Fibroblast of pulmonary artery (primary cell): ENCODE data around the gene ITM2B.
"Not testable (repeated sequence)": the region's sequence is repeated elsewhere in the genome, so short reads cannot be mapped to it uniquely, and the experiment has no call there.

Experiments
- DNase-seq: peaks from one replicate; pipeline ENCODE4 v3.0.0-alpha.2; 2010; ENCODE audit warnings: low read depth
- H3K4me3 ChIP-seq: replicated peaks from 2 replicates; pipeline ENCODE4 v1.5.1; 2011; ENCODE audit warnings: low read depth, mild to moderate bottlenecking, control low read depth, low read length, moderate library complexity
- CTCF ChIP-seq: IDR thresholded peaks from 2 replicates; pipeline ENCODE4 v1.5.1; 2011; ENCODE audit warnings: mild to moderate bottlenecking, control low read depth, low read length, inconsistent platforms; ENCODE audit errors: missing control alignments

ITM2B gene

GRCh38 chr13:48192411-48192935 is 40.5 kb upstream of the ITM2B start:
- TF ChIP-seq CTCF, result no peak
- DNase-seq, result no peak
- no peak overlapping the region for H3K4me3 ChIP-seq

GRCh38 chr13:48194379-48194754 is 38.6 kb upstream of the ITM2B start:
- no peak overlapping the region for H3K4me3 ChIP-seq
- no peak for TF ChIP-seq CTCF
- peak; percentile 42 for DNase-seq

- DNase-seq, result no peak
- H3K4me3 ChIP-seq, result no peak overlapping the region
- no peak for TF ChIP-seq CTCF
Measured at GRCh38 chr13:48199404-48199946, 33.5 kb upstream of the ITM2B start.

- no peak for TF ChIP-seq CTCF
- no peak overlapping the region for H3K4me3 ChIP-seq
- DNase-seq, result no peak
Measured at GRCh38 chr13:48201044-48201443, 32.0 kb upstream of the ITM2B start.

- not testable (repeated sequence) for H3K4me3 ChIP-seq, DNase-seq
Measured at GRCh38 chr13:48207207-48207606, 25.8 kb upstream of the ITM2B start.

GRCh38 chr13:48210178-48210577 is 22.8 kb upstream of the ITM2B start:
- DNase-seq, result peak; percentile 81
- H3K4me3 ChIP-seq, result no peak overlapping the region
- TF ChIP-seq CTCF, result no peak

GRCh38 chr13:48214519-48215121 is 18.4 kb upstream of the ITM2B start:
- no peak for TF ChIP-seq CTCF
- H3K4me3 ChIP-seq, result no peak overlapping the region
- no peak for DNase-seq

- not testable (repeated sequence) for H3K4me3 ChIP-seq, DNase-seq
Measured at GRCh38 chr13:48215511-48216203, 17.3 kb upstream of the ITM2B start.
